AG09319 (cell line): Measurements from ENCODE around the gene PA2G4.

ENCODE experiments used
- DNase-seq: peaks from one replicate; pipeline ENCODE4 v3.0.0-alpha.2; 2010; ENCODE audit warnings: low read depth; ENCODE audit errors: extremely low read depth
- TF ChIP-seq, protein P1 (sequence below): IDR thresholded peaks from 2 replicates; pipeline ENCODE4 v1.5.1; 2011; ENCODE audit warnings: low read depth, mild to moderate bottlenecking, inconsistent platforms, low read length, moderate library complexity

The PA2G4 gene

DNA sequence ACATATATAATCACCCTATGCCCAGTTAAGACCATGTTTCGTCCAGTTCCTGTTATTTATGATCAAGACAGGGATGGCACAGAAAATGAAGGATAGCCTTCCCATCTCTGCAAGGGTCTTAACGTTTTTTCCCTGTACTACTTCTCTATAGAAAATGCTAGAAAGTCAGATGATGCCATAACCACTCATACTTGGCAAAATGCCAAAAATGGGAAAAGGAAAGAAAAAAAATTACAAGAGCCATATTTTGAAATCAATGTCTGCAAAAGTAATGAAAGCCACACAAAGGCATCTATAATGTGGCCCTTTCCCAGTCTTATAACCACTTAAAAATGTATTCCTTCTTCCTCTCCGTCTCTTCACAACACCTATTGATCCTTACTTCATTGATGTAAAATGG, 46.2 kb downstream of the PA2G4 start:
- no peak for DNase-seq
- TF ChIP-seq, protein P1, sequence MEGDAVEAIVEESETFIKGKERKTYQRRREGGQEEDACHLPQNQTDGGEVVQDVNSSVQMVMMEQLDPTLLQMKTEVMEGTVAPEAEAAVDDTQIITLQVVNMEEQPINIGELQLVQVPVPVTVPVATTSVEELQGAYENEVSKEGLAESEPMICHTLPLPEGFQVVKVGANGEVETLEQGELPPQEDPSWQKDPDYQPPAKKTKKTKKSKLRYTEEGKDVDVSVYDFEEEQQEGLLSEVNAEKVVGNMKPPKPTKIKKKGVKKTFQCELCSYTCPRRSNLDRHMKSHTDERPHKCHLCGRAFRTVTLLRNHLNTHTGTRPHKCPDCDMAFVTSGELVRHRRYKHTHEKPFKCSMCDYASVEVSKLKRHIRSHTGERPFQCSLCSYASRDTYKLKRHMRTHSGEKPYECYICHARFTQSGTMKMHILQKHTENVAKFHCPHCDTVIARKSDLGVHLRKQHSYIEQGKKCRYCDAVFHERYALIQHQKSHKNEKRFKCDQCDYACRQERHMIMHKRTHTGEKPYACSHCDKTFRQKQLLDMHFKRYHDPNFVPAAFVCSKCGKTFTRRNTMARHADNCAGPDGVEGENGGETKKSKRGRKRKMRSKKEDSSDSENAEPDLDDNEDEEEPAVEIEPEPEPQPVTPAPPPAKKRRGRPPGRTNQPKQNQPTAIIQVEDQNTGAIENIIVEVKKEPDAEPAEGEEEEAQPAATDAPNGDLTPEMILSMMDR, result no peak

DNA sequence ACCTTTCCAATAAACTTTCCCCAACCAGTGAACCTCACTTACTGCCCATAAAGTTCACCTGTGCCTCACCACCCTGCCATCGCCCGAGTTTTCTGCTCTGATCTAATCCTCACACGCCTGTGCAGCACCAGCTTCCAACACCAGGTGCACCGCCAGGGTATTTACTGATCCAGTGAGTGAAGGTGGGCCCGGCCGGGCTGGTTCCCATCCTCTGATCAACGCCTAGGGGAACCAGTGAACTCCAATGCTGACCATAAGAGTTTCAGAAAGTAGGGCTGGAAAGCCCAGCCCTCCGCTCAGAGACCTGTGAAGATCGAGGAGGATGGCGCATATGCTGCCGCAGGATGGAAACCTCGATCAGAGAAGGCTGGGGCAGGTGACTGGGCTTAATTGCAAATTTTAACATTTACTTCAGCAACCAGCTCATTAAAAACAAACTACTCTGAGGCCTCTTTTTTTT, 47.3 kb downstream of the PA2G4 start:
- TF ChIP-seq, protein P1, result peak; percentile 10

DNA sequence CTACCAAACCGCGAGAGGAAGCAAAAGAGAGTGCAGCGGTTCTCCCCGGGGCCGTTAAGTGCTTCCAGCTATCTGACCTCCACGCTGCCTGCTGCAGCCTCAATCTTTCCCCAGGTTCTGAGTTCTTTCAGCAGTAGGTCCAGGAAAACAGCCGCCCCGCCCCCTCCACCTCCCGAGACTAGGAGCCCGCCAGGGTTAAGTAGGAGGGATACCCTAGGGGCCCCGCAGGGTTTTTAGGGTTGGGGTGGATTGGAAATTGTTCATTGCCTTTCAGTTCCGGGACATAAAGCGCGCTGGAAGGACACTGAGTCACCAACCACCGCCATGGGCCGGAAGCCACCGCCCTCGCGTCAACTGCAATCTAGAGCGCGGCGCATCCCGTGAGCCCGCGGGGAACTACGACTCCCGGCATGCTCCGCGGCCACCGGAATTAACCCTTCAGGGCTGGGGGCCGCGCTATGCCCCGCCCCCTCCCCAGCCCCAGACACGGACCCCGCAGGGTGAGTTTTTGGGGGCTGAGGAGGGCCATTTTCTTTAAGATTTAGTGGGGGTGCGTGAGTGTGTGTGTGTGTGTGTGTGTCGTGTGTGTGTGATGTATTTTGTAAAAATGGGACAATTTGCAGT, 47.9 kb downstream of the PA2G4 start, which contains the start of gene MYL6B:
Gene MYL6B (plus strand): TSS at position 456 of the 624 bp plus-strand sequence. CDS start 1,332 bp downstream, outside the sequence.
- TF ChIP-seq, protein P1, result no peak
- peak; percentile 53 for DNase-seq

More for the DNA sequence above, 47.3 kb downstream of the PA2G4 start:
- no peak for DNase-seq

DNA sequence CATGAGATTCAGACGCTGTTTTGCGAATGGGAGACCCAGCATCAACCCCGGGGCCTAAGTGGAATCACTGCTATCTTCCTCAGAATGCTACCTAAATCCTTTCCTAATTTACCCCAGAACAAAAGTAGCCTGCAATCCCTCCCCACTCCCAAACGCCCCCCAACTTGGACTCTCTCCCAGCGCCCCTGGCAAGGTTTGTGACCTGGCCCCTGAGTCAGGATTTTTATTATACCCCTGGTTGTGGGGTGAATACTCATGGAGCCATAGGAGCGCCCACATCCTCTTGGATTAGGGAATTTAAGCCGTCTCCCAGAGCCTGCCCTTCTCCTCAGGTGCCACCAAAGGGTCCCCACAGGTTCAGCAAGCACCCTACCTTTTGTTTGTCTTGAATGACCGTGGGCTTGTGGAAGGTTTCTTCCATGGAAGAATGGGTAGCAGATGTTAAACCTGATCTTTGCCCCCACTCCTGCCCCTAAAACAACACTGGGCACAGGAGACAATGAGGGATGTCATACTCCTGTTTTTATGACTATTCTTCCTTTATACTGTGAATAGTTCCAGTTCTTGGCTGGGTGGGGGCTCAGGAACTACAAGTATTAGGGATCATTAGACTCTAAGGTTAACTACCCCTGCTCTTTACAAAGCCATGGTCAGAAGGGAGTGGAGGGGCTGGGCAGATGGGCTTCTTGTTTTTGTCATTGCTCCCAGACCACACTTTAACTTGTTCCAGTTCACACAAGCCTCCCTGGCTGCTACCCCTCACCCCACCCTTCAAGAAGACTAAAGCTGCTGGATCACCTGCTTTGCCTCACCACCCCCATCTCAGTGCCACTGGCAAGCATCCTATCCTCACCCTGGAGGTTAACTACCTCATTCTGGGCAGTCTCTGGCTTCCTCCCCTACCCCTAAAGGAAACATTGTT, 48.7 kb downstream of the PA2G4 start:
- TF ChIP-seq, protein P1, result no peak
- DNase-seq, result no peak

DNA sequence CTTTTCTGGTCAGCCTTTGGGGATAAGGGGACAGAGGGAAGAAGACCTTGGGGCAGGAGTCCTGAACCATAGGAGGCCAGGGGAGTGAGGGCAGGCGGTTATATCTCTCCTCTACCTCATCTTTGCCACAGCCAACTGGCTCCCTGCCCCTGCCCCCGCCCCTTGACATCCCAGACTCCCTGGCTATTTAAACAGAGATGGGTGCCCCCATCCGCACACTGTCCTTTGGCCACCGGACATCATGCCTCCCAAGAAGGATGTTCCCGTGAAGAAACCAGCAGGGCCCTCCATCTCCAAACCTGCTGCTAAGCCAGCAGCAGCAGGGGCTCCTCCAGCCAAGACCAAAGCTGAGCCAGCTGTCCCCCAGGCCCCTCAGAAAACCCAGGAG, 49.3 kb downstream of the PA2G4 start:
- TF ChIP-seq, protein P1, result no peak
- no peak for DNase-seq

DNA sequence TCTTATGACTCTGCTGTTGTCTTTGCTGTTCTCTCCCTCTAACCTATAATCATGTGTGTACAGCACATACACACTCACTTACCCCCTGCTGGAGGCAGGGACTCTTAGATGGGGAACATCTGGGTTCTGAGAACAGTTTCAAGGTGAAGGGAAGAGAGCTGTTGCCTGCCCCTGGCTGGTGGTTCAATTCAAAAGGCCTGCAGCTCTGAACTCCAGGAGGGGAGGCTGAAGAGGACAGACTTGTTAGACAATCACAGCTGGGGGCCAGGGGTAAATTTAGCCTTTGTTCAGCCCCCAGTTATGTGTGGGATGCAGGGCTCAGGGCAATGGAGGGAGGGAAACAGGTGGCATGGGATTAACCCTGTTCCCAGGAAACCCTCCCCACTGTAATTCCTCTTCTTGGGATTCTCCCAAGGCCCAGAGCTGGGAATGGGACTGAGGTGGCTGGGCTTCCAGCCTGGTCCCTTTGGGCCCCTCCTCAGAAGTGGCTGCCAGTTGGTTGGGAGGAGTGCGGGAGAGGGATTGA, 50.0 kb downstream of the PA2G4 start:
- TF ChIP-seq, protein P1, result no peak
- DNase-seq, result no peak

DNA sequence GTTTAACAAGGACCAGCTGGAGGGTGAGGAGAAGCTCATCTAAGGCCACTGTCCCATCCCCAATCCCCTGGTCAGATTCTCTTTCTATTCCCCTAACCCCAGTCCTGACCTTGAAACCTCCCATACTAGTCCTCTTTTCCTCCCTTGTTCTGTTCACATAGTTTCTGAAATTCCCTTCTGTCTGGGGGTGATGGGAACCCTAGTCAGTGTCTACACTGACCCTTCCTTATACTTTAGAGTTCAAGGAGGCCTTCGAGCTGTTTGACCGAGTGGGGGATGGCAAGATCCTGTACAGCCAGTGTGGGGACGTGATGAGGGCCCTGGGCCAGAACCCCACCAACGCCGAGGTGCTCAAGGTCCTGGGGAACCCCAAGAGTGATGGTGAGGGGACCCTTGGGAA, 50.5 kb downstream of the PA2G4 start:
- DNase-seq, result no peak

More for the DNA sequence above, 50.5 kb downstream of the PA2G4 start:
- TF ChIP-seq, protein P1, result no peak
